MM.1S (cell line): Measurements from ENCODE around the gene ZNF136.

ENCODE experiments used
- DNase-seq: peaks from one replicate; pipeline ENCODE4 v3.0.0-alpha.2; 2015
- H2AFZ ChIP-seq: fragments of 300-600 bp; sonication (generic); 2 replicates; pipeline ENCODE4 v1.6.0; 2016; ENCODE audit warnings: antibody characterized with exemption, low read length
- H3F3A ChIP-seq: fragments of 300-600 bp; sonication (generic); 2 replicates; pipeline ENCODE4 v1.6.1; 2016; ENCODE audit warnings: mild to moderate bottlenecking, antibody characterized with exemption, low read length, moderate library complexity, mixed read lengths; ENCODE audit not compliant: insufficient read depth
- H3K27ac ChIP-seq: fragments of 300-600 bp; sonication (generic); 2 replicates; pipeline ENCODE4 v1.5.1; 2016; ENCODE audit warnings: mild to moderate bottlenecking, low read length
- H3K27me3 ChIP-seq: fragments of 300-600 bp; sonication (generic); replicated peaks from 2 replicates; pipeline ENCODE4 v1.6.0; 2016; ENCODE audit warnings: low read length; ENCODE audit not compliant: insufficient read depth
- H3K36me3 ChIP-seq: fragments of 300-600 bp; sonication (generic); replicated peaks from 2 replicates; pipeline ENCODE4 v1.6.1; 2016; ENCODE audit warnings: mild to moderate bottlenecking, low read length, mixed read lengths; ENCODE audit not compliant: insufficient read depth
- H3K4me1 ChIP-seq: fragments of 300-600 bp; sonication (generic); 2 replicates; pipeline ENCODE4 v1.6.1; 2016; ENCODE audit warnings: low read length, mixed read lengths
- H3K4me2 ChIP-seq: fragments of 300-600 bp; sonication (generic); 2 replicates; pipeline ENCODE4 v1.6.0; 2016; ENCODE audit warnings: low read depth, low read length
- H3K4me3 ChIP-seq: fragments of 300-600 bp; sonication (generic); 2 replicates; pipeline ENCODE4 v1.5.1; 2016; ENCODE audit warnings: low read length, mixed read lengths
- H3K79me2 ChIP-seq: fragments of 300-600 bp; sonication (generic); 2 replicates; pipeline ENCODE4 v1.6.1; 2016; ENCODE audit warnings: mixed run types, low read length, mixed read lengths
- H3K9ac ChIP-seq: fragments of 300-600 bp; sonication (generic); 2 replicates; pipeline ENCODE4 v1.6.1; 2016; ENCODE audit warnings: low read length, mixed read lengths
- H3K9me2 ChIP-seq: fragments of 300-600 bp; sonication (generic); replicated peaks from 2 replicates; pipeline ENCODE4 v1.6.1; 2016; ENCODE audit warnings: mild to moderate bottlenecking, low read length, mixed read lengths; ENCODE audit not compliant: insufficient read depth
- H3K9me3 ChIP-seq: fragments of 300-600 bp; sonication (generic); replicated peaks from 2 replicates; pipeline ENCODE4 v1.6.1; 2016; ENCODE audit warnings: mild to moderate bottlenecking, low read length, mixed read lengths; ENCODE audit not compliant: insufficient read depth
- H4K20me1 ChIP-seq: fragments of 300-600 bp; sonication (generic); 2 replicates; pipeline ENCODE4 v1.6.1; 2016; ENCODE audit warnings: mild to moderate bottlenecking, low read length, moderate library complexity, mixed read lengths; ENCODE audit not compliant: insufficient read depth
- EZH2 ChIP-seq: fragments of 300-600 bp; sonication (generic); optimal IDR thresholded peaks from 2 replicates; pipeline ENCODE3; 2017; ENCODE audit warnings: low read depth, mild to moderate bottlenecking, antibody characterized with exemption, low read length, mixed read lengths
- EZH2phosphoT487 ChIP-seq: fragments of 300-600 bp; sonication (generic); IDR thresholded peaks from 2 replicates; pipeline ENCODE4 v1.6.1; 2018; ENCODE audit warnings: antibody characterized with exemption, low read length
- TF ChIP-seq, protein P1 (sequence below): fragments of 300-600 bp; sonication (generic); IDR thresholded peaks from 2 replicates; pipeline ENCODE4 v1.5.1; 2016; ENCODE audit warnings: antibody characterized with exemption, low read length, mixed read lengths

ZNF136 gene

DNA sequence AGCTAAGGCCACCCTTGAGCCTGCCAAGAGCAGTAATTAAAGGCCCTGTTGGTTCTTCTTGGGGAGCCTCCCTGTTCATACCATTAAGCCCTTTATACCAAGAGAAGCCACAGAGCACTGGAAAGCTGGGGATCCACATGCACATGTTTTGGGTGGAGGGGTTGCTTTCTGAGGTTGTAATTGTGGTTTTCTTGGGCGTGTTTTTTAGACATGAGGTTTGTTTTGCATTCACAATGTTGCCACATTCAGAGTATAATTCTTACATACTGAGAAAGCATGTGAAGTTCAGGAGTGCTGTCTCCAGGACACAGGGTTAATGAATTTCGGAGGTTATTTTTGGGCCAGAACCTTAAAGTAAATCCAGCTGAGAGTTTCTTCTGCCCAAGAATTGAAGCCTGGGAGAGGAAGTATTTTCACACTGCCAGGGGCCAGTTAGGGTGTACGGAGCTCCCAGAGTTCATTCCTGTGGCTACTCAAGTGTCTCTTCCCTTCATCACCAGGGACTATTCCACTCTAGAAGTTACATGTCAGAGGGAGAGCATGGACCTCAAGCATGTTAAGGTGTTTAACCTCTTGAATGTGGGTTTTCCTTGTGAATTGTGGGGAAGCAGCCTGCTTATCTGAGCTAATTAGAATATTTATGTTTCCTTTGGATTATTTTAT, 37.0 kb downstream of the ZNF136 start:
- no peak for DNase-seq
- no peaks in the 10 kb centered on the region for H4K20me1 ChIP-seq
- no peaks in the 10 kb centered on the region for H3K9me2 ChIP-seq
- H3K27me3 ChIP-seq, result no peaks in the 10 kb centered on the region
- H3K4me2 ChIP-seq, result no peak overlapping the region
- no peaks in the 10 kb centered on the region for H3F3A ChIP-seq
- no peaks in the 10 kb centered on the region for H3K79me2 ChIP-seq
- H2AFZ ChIP-seq, result no peak overlapping the region
- H3K4me3 ChIP-seq, result no peak overlapping the region
- H3K27ac ChIP-seq, result no peak overlapping the region
- H3K4me1 ChIP-seq, result no peaks in the 10 kb centered on the region
- TF ChIP-seq EZH2phosphoT487 (no peak), EZH2 (no peak)
- TF ChIP-seq, protein P1, sequence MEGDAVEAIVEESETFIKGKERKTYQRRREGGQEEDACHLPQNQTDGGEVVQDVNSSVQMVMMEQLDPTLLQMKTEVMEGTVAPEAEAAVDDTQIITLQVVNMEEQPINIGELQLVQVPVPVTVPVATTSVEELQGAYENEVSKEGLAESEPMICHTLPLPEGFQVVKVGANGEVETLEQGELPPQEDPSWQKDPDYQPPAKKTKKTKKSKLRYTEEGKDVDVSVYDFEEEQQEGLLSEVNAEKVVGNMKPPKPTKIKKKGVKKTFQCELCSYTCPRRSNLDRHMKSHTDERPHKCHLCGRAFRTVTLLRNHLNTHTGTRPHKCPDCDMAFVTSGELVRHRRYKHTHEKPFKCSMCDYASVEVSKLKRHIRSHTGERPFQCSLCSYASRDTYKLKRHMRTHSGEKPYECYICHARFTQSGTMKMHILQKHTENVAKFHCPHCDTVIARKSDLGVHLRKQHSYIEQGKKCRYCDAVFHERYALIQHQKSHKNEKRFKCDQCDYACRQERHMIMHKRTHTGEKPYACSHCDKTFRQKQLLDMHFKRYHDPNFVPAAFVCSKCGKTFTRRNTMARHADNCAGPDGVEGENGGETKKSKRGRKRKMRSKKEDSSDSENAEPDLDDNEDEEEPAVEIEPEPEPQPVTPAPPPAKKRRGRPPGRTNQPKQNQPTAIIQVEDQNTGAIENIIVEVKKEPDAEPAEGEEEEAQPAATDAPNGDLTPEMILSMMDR, result no peak
- H3K36me3 ChIP-seq, result no peaks in the 10 kb centered on the region
- H3K9ac ChIP-seq, result no peak overlapping the region
- no peaks in the 10 kb centered on the region for H3K9me3 ChIP-seq

DNA sequence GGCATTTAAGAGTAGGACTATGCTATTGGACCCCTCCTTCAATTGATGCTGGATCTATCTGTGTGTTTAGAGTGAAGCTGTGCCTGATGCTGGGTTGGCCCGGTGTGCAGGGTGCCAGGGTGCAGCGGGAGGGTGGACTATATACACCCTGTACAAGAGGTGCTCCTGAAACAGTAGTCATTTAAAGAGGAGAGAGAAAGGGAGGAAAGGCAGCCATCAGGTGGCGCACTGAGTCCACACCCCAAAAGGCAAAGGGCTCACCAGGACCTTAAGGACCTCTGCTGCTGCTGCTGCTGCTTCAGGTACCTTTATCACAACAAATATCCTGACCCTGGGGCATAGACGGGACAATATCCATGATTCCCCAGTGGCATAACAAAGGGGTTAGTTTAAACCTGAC, 39.4 kb downstream of the ZNF136 start:
- Histone ChIP-seq H3K4me2 (no peak overlapping the region), H3K27me3 (no peaks in the 10 kb centered on the region), H4K20me1 (no peaks in the 10 kb centered on the region), H3K4me1 (no peaks in the 10 kb centered on the region), H2AFZ (no peak overlapping the region), H3K9me2 (no peaks in the 10 kb centered on the region), H3K9me3 (no peaks in the 10 kb centered on the region), H3F3A (no peaks in the 10 kb centered on the region), H3K4me3 (no peak overlapping the region), H3K9ac (no peak overlapping the region), H3K27ac (no peak overlapping the region), H3K36me3 (no peaks in the 10 kb centered on the region), H3K79me2 (no peaks in the 10 kb centered on the region)
- TF ChIP-seq, protein P1, result no peak
- TF ChIP-seq EZH2 (no peak), EZH2phosphoT487 (no peak)
- DNase-seq, result no peak

- H3K79me2 ChIP-seq, result no peaks in the 10 kb centered on the region
- no peak overlapping the region for H2AFZ ChIP-seq
- H3K9me3 ChIP-seq, result no peaks in the 10 kb centered on the region
- H3K4me2 ChIP-seq, result no peak overlapping the region
- no peaks in the 10 kb centered on the region for H3F3A ChIP-seq
- no peaks in the 10 kb centered on the region for H3K9me2 ChIP-seq
- H3K36me3 ChIP-seq, result no peaks in the 10 kb centered on the region; the same call in 1 of the 2 replicates
- TF ChIP-seq EZH2 (no peak), EZH2phosphoT487 (no peak)
- TF ChIP-seq, protein P1, result no peak
- H3K27me3 ChIP-seq, result no peaks in the 10 kb centered on the region
- no peak overlapping the region for H3K4me3 ChIP-seq
- H3K27ac ChIP-seq, result no peak overlapping the region
- no peaks in the 10 kb centered on the region for H4K20me1 ChIP-seq
- no peak for DNase-seq
- H3K9ac ChIP-seq, result no peak overlapping the region
- H3K4me1 ChIP-seq, result no peaks in the 10 kb centered on the region
Observed at GRCh38 chr19:12205296-12205695, 42.4 kb downstream of the ZNF136 start.
